Measurements from ENCODE around the gene PRDX5. TPM values are rescaled to one million over a fixed set of nuclear protein-coding genes. Genes with fewer than 3 reads are reported as not detected.

The PRDX5 gene
- total and polyA plus RNA-seq, 2 experiments from 2014 or later: 212 to 312 TPM

GRCh38 chr11:64281957-64282770, 35.8 kb upstream of the PRDX5 start (continued):
- TF ChIP-seq REST (IDR thresholded peaks at IDR 0.05; ENCODE audit: unreplicated experiment): no peak
- TF ChIP-seq STAT1 (IDR thresholded peaks at IDR 0.05; ENCODE audit: unreplicated experiment): no peak
- no peak for TF ChIP-seq ZNF114 (CRISPR knock-in tag; IDR thresholded peaks at IDR 0.05)
- TF ChIP-seq POLR2AphosphoS5 (IDR thresholded peaks at IDR 0.05; ENCODE audit: low read depth): no peak
- no peak for TF ChIP-seq CREB1 (CRISPR knock-in tag; IDR thresholded peaks at IDR 0.05; ENCODE audit: low read depth)
- no peak for TF ChIP-seq EZH2phosphoT487 (IDR thresholded peaks at IDR 0.05; ENCODE audit: unreplicated experiment)
- no peak for TF ChIP-seq ZNF331 (CRISPR knock-in tag; IDR thresholded peaks at IDR 0.05; ENCODE audit: low read depth)

GRCh38 chr11:64283092-64283491, 34.8 kb upstream of the PRDX5 start:
- no peak for TF ChIP-seq CTCF (conservative IDR thresholded peaks at IDR 0.05; ENCODE audit: low read depth in 2 of 2)
- TF ChIP-seq ETS1 (IDR thresholded peaks at IDR 0.05): no peak
- no peak for TF ChIP-seq POLR2AphosphoS5 (IDR thresholded peaks at IDR 0.05; ENCODE audit: low read depth)
- no peak for TF ChIP-seq EZH2phosphoT487 (IDR thresholded peaks at IDR 0.05; ENCODE audit: unreplicated experiment)
- H3K27me3 Mint-ChIP-seq (ENCODE audit: insufficient read depth, low read depth, poor library complexity): peaks cover 19% of the 10 kb centered on the region
- H3K27ac Mint-ChIP-seq: no peak overlapping the region
- Histone ChIP-seq H3K4me3 (no peak overlapping the region), H4K20me1 (replicated peaks; ENCODE audit: insufficient read depth) (no peaks in the 10 kb centered on the region; the same call in 1 of the 2 replicates), H3K36me3 (ENCODE audit: insufficient read depth) (no peaks in the 10 kb centered on the region), H3K4me1 (ENCODE audit: insufficient read depth) (peaks cover 8% of the 10 kb centered on the region), H3F3A (replicated peaks; ENCODE audit: low read depth) (peaks cover 6% of the 10 kb centered on the region; the same call in 1 of the 2 replicates), H3K4me2 (no peak overlapping the region; the same call in 1 of the 2 replicates), H2AFZ (no peak overlapping the region), H3K9me2 (ENCODE audit: insufficient read depth) (no peaks in the 10 kb centered on the region), H3K79me2 (replicated peaks; ENCODE audit: insufficient read depth) (no peaks in the 10 kb centered on the region), H3K27ac (ENCODE audit: low read depth) (no peak overlapping the region), H3K27me3 (ENCODE audit: insufficient read depth) (peaks cover 13% of the 10 kb centered on the region)
- DNase-seq (ENCODE audit: low spot score): no peak
- peaks cover 10% of the 10 kb centered on the region; the same call in 2 of the 3 replicates for H3K36me3 Mint-ChIP-seq (ENCODE audit: low read depth)
- H3K9me3 Mint-ChIP-seq: no peaks in the 10 kb centered on the region
- ATAC-seq: no peak
- H3K4me3 Mint-ChIP-seq: peak overlapping the region; percentile 23; the same call in 1 of the 3 replicates
- H3K4me1 Mint-ChIP-seq: peaks cover 8% of the 10 kb centered on the region
